Erythroblast (primary cell): ENCODE results near the gene GGA2.

ENCODE experiments used
- GATA1 ChIP-seq: IDR thresholded peaks from 2 replicates; pipeline ENCODE4 v1.6.1; 2011; ENCODE audit warnings: low read depth, mild to moderate bottlenecking, control low read depth, low read length, moderate library complexity
- POLR2A ChIP-seq: IDR thresholded peaks from 2 replicates; pipeline ENCODE4 v1.6.1; 2011; ENCODE audit warnings: mild to moderate bottlenecking, low read length

DNA sequence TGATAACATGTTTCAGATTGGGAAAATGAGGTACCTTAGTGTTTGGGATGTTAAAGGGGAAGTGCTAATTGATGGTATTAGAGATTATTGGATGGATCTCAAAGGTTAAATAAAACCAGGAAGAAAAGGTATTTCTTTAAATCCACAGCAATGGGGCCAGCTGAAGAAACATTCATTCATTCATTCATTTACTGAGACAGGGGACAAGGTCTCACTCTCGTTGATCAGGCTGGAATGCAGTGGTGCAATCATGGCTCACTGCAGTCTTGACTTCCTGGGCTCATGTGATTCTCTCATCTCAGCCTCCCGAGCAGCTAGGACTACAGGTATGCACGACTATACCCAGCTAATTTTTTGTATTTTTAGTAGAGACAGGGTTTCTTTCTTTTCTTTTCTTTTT, 27.1 kb upstream of the GGA2 start:
- TF ChIP-seq POLR2A (no peak), GATA1 (no peak)
